GM13976 (cell line): Measurements from ENCODE around the gene KSR1.
"Not testable (repeated sequence)": the region's sequence is repeated elsewhere in the genome, so short reads cannot be mapped to it uniquely, and the experiment has no call there.

Source experiments
- DNase-seq: peaks from one replicate; pipeline ENCODE4 v3.0.0; 2012; ENCODE audit warnings: low spot score
- in situ Hi-C: fragments of 300-500 bp; cut with MboI; formaldehyde crosslinking; loops from one replicate; pipeline ENCODE4 v1.12.0; 2022; ENCODE audit warnings: low sequenced_read_pairs, mixed read lengths, inconsistent platforms; ENCODE audit not compliant: unreplicated experiment
- TF ChIP-seq, protein P1 (sequence below): IDR thresholded peaks from 2 replicates; pipeline ENCODE4 v1.5.1; 2012; ENCODE audit warnings: borderline replicate concordance, mild to moderate bottlenecking; ENCODE audit not compliant: insufficient read depth; ENCODE audit errors: extremely low read depth, missing control alignments, control extremely low read depth

Gene KSR1

DNA sequence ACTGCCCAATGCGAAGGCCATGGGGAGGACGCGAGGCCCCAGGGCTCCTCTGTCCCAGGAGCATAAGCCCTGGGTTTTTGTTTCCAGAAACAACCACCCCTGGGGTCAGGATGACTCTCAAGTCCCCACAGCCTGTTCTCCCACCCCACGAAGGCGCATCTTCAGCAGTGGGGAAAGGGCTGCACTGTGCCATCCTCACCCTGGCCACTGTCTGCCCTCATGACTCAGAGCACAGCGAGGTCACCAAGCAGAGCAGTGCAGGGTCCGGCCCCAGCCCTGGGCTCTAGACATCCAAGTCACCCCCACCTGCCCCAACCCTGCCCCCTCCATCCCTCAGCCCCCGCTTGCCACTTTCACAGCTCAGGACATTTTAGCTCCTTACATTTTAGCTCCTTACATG lies 22.7 kb upstream of the KSR1 start:
- in situ Hi-C loops, result loop anchor here (10.0 to 25.0 kb wide), 2 partner anchors 59 to 221 kb away; no protein-coding TSS in a partner anchor
- DNase-seq, result no peak
- TF ChIP-seq, protein P1, sequence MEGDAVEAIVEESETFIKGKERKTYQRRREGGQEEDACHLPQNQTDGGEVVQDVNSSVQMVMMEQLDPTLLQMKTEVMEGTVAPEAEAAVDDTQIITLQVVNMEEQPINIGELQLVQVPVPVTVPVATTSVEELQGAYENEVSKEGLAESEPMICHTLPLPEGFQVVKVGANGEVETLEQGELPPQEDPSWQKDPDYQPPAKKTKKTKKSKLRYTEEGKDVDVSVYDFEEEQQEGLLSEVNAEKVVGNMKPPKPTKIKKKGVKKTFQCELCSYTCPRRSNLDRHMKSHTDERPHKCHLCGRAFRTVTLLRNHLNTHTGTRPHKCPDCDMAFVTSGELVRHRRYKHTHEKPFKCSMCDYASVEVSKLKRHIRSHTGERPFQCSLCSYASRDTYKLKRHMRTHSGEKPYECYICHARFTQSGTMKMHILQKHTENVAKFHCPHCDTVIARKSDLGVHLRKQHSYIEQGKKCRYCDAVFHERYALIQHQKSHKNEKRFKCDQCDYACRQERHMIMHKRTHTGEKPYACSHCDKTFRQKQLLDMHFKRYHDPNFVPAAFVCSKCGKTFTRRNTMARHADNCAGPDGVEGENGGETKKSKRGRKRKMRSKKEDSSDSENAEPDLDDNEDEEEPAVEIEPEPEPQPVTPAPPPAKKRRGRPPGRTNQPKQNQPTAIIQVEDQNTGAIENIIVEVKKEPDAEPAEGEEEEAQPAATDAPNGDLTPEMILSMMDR, result no peak

GRCh38 chr17:27435431-27436070 lies 20.7 kb upstream of the KSR1 start:
- DNase-seq, result not testable (repeated sequence)
- in situ Hi-C loops, result loop anchor here (10.0 to 25.0 kb wide), 2 partner anchors 61 to 223 kb away; no protein-coding TSS in a partner anchor

DNA sequence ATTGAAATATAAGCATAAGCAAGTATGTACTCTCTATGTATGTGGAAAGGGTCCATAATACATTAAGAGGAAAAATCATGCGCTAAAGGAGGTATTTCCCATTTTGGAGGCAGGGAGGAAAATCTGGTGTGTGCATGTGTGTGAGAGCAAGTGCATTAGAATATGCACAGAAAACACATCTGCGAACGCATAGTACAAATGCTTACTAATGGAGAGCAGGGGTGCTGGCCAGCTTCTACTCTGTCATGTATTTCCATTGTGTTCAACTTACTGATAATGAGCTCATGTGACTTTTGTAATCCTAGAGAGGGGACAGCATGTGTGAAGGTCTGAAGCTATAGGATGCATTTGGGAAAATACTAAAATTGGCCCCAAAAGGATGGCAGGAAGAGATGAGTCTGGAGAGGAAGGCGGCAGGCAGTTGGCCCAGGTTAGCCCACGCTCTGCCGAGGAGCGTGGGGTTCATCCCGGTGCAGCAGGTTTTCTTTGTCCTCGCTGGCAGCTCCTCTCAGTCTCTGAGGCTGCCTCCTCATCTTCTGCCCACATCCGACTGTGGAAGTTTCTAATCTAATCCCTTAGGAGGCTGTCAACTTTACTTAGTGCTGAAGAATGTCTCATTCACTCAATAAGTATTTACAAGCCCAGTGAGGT lies 17.8 kb upstream of the KSR1 start:
- DNase-seq, result no peak
- TF ChIP-seq, protein P1, result no peak
- in situ Hi-C loops, result loop anchor here (10.0 to 25.0 kb wide), 2 partner anchors 64 to 226 kb away; no protein-coding TSS in a partner anchor

DNA sequence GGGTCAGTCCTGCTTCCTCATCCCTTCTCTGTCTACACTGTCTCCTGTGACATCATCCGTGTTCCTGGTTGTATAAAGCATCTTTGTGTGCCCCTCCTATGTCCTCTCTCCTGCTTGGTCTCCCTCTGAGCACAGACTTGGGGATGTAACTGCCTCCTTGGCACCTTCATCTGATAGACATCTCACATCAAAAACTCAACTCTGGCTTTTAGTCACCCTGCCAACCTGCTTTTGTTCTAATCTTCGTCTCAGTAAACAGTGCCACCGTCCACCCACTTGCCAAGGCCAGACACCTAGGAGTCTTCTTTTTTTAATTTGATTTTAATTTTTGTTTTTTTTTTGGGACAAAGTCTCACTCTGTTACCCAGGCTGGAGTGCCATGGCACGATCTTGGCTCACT lies 16.9 kb upstream of the KSR1 start:
- in situ Hi-C loops, result loop anchor here (10.0 to 25.0 kb wide), 2 partner anchors 65 to 227 kb away; no protein-coding TSS in a partner anchor
- TF ChIP-seq, protein P1, result no peak

DNA sequence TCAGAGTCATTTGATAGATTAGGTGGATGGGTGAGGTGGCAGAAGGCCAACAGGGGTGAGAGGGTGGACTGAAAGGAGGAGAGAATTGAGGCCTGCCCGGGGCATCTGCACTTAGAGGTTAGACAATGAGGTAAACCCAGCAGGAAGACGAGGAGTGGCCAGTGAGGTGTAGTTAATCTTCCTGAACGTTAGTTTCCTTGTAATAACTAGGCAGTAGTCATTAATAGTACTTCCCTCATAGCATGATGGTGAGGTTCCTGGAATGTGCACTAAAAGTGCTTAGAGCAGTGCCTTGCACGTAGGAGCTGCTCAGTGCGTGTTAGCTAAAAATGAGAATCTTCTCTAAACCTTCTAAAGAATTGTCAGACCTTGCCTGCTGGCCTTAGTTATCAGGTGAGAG lies 13.5 kb upstream of the KSR1 start:
- DNase-seq, result no peak
- in situ Hi-C loops, result loop anchor here (10.0 to 25.0 kb wide), 2 partner anchors 48 to 230 kb away; no protein-coding TSS in a partner anchor
- TF ChIP-seq, protein P1, result no peak

More for the DNA sequence above, 16.9 kb upstream of the KSR1 start:
- DNase-seq, result no peak

DNA sequence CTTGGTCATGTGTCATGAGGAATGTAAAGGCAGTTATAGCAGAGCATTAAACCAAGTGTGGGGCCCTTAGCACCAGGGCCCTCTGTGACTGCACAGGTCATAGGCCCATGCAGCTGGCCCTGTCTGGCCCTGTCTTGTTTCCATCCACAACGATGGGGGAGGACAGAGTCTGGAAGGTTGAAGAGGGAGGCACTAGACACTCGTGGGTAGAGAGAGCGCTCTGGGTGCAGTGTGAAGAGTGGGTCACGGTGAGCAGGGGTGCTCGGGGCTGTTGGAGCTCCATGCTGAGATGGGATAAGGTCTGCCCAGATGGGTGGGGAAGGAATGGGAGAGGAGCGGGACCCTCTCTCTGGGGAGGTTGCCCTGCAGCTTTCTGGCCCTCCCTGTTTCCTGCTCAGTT lies 12.8 kb upstream of the KSR1 start:
- DNase-seq, result no peak
- in situ Hi-C loops, result loop anchor here (10.0 to 25.0 kb wide), 2 partner anchors 49 to 231 kb away; no protein-coding TSS in a partner anchor
- TF ChIP-seq, protein P1, result no peak

DNA sequence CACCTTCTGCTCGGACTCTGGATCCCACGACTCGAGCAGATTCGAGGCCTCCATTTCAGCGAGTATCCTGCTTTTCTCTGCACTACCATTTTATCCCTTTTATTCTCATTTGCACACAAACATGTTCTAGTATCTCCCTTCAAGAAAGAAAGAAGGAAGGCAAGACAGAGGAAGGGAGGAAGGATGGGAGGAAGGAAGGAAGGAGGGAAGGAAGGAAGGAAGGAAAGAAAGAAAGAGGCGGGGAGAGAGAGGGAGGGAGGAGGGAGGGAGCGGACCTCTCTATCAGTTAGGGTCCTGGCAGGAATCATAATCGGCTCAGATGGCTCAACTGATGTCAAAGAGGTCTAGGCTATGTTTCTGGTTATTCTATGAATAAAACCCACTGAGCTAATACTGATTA lies 10.3 kb upstream of the KSR1 start:
- TF ChIP-seq, protein P1, result no peak
- no peak for DNase-seq
- in situ Hi-C loops, result loop anchor here (10.0 to 25.0 kb wide), 2 partner anchors 51 to 234 kb away; no protein-coding TSS in a partner anchor
